ENCODE data around the gene ZNF674. TPM values are rescaled to one million over a fixed set of nuclear protein-coding genes. Genes with fewer than 3 reads are reported as not detected.
"Not testable (repeated sequence)": the region's sequence is repeated elsewhere in the genome, so short reads cannot be mapped to it uniquely, and the experiment has no call there.

Gene ZNF674
- total RNA-seq, 1 donor from 2014 or later, result 4.7 TPM

DNA sequence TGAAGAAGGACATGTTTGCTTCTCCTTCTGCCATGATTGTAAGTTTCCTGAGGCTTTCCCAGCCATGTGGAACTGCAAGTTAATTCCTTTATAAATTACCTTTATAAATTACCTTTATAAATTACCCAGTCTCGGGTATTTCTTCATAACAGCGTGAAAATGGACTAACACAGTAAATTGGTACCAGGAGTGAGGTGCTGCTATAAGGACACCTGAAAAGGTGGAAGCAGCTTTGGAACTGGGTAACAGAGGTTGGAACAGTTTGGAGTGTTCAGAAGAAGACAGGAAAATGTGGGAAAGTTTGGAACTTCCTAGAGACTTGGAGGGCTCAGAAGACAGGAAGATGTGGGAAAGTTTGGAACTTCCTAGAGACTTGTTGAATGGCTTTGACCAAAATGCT, 66.6 kb downstream of the ZNF674 start:
- intact Hi-C loops (cut with micrococcal nuclease), result not testable (repeated sequence)

DNA sequence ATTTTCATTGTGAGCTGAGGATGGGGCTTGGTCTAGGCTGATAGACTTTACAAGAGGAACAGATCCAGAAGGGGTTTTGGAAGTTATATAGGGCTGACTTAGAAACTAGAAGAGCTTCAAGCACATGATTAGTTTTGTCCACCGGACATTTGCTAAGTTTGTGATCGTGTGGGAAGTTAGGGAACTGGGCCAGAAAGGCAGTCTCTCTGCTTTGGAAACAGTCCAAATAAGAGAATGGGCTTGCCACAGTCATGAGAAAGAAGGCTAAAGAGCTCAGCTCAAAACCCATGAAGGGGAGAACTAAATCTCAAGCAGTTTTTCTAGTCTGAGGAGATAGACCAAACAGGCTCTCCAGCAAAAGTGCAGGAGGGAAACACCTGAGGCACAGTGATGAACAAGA, 67.8 kb downstream of the ZNF674 start:
- intact Hi-C loops (cut with micrococcal nuclease), result no loop called here

GRCh38 chrX:46465203-46465602, 80.0 kb downstream of the ZNF674 start:
- intact Hi-C loops (cut with micrococcal nuclease), result no loop called here

GRCh38 chrX:46463682-46464081, 81.5 kb downstream of the ZNF674 start:
- intact Hi-C loops (cut with micrococcal nuclease), result no loop called here

GRCh38 chrX:46461660-46462191, 83.5 kb downstream of the ZNF674 start:
- intact Hi-C loops (cut with micrococcal nuclease), result no loop called here

DNA sequence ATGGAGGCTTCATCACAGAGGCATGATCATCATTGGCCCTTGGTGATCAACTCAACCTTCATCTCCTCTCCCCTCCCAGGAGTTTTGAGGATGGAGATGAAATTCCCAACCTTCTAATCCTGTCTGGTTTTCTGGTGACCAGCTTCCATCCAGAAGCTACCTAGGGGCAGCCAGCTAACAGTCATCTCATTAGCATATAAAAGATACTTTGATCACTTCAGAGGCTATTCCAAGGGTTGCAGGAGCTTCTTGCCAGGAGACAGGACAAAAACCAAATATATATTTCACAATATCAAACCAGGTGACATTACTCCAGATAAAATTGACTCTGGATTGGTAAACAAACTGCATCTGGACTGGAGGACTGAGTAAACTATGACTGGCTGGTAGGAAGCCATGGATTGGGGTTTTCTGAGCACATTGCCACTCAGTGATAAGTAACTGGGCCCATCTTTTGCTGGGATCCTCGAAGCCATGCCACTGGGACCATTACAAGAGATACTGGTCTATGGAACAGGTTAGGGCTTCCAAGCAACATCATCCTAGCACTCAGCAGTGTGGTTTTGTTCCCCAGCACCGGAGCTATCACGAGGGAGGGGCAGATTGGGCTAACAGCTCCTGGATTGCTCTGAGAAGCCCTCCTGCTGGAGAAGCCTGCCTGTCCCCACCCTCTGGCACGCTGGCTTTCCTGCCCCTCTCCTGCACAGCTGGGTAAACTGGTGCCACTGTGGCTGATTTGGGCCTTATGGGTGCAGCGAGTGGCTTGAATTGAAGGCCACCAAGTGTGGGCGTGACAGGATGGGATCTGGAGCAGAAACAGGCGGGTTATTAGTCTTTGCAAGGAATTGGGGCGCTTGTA, 84.2 kb downstream of the ZNF674 start:
- intact Hi-C loops (cut with micrococcal nuclease), result not testable (repeated sequence)

DNA sequence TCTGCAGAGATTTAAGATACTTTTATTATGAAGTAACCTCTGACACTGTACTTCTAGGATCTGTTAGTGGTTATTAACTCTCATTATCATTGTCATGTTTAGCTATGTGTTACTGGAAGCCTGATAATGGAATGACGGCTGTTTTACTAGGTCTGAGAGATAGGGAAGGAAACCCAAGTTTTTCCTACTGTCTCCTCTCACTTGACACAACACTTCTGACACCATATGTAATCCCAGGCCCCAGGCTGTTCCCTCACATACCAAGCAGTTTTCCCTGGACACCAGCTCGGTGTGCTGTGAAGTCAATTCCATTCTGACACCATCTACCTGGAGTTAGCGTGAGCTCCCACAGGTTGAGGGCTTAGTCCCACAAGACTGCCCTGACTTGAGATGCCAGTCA, 85.6 kb downstream of the ZNF674 start:
- intact Hi-C loops (cut with micrococcal nuclease), result no loop called here

- intact Hi-C loops (cut with micrococcal nuclease), result no loop called here
Observed at GRCh38 chrX:46456125-46456922, 88.9 kb downstream of the ZNF674 start.

Other genes with a start within 250 kb of the ZNF674 start
- 5.5 and 6.2 TPM in 2 replicates for gene CHST7, start 28.3 kb upstream of the ZNF674 start, total RNA-seq
- 20.3 and 22.5 TPM in 2 replicates for gene SLC9A7, start 213.7 kb upstream of the ZNF674 start, total RNA-seq